HG02938 (cell line): ENCODE data around the gene DENND4A.
"Not testable (repeated sequence)": the region's sequence is repeated elsewhere in the genome, so short reads cannot be mapped to it uniquely, and the experiment has no call there.

Experiments used
- ATAC-seq: cut with Tn5 transposase; IDR thresholded peaks from one replicate; pipeline ENCODE4 v1.9.1; 2021; ENCODE audit warnings: mild to moderate bottlenecking, moderate library complexity; ENCODE audit not compliant: unreplicated experiment

The DENND4A gene

DNA sequence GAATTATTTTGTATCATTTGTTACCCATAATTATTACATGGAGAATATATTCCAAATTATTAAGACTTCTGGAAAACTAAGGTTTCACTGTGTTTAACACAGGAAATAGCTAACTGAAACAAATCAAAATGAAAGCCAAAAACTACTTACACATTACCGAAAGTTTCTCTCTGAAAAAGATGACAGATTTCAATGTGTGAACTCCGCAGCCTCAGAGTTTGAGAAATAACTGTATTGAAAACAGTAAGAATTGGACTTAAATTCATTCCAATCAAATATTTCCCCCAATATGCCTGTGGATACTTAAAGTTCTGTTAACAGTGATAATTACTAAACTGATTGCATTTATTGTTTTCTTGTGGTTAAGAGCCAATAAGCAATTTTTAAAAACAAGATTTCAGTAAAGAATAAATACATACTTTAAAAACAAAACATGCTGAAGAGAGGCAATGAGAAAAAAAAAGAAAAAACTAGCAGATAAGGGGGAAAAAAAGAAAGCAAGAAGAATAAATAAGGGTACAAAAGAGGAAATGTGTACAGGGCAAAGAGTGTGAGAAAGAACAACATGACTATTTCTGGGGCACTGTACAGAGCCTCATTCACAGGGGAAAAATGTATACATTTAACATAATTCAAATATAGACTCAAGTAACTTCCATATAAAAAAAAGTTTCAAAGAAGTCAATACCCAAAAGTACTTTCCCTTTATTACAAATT lies 30.7 kb downstream of the DENND4A start:
- ATAC-seq: no peak

DNA sequence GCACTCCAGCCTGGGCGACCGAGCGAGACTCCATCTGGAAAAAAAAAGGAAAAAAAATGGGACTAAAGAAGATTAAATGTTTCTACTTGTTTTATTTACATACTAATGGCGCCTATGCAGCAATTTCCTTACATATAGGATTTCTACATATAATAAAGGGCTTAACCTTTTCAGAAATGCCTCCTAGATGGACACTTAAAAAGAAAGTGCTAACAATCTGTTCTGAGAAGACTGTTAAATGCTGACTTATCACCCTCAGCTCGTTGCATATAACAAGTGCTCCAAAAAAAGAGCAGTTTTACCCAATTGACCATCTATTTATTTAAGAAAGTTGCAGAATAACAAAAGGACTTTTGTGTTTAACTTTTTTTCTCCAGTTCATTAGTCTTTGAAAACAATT lies 32.7 kb downstream of the DENND4A start:
- ATAC-seq: no peak

DNA sequence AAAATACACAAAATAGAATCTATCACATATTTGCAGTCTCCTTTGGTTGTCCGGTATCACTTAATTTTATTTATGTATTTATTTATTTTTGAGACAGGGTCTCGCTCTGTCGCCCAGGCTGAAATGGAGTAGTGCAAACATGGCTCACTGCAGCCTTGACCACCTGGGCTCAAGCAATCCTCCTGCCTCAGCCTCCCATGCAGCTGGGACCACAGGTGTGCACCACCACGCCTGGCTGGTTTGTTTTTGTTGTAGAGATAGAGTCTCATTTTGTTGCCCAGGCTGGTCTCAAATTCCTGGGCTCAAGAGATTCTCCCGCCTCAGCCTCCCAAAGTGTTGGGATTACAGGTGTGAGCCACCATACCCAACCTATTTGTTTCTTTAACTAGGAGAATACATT lies 33.9 kb downstream of the DENND4A start:
- ATAC-seq: no peak

DNA sequence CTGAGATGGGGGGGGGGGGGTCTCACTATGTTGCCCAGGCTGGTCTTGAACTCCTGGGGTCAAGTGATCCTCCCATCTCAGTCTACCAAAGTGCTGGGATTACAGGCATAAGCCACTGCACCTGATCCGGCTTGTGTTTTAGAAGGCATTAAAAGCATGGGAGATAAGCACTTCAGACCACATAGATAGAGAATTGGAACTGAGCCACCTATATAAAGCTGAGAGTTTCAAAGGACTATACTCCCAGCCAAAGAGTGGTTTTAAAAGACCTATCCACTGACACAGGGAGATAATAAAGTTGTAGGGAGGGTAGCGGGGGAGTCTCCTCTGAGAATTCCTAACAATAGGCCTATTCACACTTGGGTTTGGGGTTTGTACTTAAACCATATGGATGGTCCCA lies 34.8 kb downstream of the DENND4A start:
- ATAC-seq: no peak

DNA sequence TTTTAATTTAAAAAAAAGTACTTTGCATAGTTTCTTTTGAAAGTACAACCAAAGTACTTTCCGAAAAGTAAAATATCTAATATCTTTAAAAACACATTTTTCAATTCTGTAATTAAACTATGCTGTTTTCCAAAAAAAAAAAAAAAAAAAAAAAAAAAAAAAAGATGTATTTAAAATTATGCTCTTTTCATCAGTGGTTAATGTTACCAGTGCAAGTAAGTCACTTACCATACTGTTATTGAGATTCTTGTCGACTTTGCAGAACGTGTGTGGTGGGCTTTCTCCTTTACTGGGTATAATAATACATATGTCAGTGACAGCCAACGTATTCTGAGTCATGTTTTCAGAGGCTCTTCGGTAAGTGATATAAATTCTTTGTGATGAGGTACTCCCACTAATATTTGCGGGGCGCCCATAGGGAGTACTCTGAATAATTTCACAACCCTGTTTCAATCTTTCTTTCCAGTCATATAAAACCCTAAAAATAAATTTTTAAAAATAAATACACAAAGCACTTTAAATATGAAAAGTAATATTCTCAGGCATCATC lies 39.9 kb downstream of the DENND4A start:
- ATAC-seq: no peak

DNA sequence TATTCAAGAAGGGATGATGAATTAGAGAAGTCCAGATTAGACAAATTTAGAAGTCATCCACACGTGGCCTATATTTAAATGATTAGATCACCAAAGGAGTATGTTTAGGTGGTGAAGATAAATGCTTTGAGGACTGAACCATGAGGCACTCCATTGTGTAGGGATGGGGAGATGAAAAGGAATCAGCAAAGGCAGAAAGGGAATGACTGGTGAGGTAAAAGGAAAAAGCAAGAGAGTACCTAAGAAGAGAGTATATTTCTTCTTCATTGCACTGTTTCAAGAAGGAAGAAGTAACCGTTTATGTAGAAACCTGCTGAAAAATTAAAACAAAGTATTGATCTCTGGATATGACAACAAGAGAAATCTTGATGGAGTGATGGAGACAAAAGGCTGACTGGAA lies 40.7 kb downstream of the DENND4A start:
- ATAC-seq: no peak

DNA sequence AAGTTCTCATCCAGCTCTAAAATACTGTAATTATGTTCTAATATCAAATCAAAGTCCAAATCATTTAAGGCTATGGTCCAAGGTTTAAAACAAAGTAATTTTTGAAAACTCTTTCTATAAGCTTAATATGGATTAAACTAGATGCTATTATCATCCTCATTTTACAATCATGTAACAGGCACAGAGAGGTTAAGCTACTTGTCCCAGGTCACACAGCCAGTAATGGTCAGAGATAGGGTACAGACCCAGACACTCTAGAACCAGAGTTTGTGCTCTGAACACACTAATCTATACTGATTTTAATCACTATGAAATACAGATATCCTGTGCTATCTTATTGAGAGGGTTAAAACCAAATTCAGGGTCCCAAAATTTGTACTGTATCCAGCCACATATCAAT lies 44.8 kb downstream of the DENND4A start:
- ATAC-seq: no peak

DNA sequence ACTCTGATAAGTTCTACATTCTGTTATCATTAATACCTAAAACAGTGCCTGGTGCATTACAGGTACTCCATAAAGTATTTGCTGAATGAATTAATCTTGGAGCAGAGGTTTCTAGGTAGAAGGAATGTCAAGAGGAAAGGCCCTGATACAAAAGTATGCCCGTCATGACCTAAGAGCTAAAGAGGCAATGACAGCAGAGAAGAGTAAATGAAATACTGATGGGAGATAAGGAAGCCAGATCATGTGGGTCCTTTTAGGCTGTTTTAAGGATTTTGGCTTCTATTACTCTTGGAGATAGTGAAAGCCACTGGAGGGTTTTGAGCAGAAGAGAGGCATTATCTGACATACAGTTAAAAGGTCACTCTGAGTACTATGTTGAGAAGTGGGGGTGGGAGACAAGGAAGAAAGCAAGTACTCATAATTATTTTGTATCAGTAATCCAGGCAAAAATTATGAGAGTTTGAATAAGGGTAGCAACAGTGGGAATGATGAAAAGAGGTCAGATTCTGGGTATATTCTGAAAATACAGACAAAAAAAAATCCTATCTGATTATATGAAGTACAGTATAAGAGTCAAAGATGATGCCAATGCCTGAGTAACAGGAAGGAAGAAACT lies 48.3 kb downstream of the DENND4A start:
- no peak for ATAC-seq

DNA sequence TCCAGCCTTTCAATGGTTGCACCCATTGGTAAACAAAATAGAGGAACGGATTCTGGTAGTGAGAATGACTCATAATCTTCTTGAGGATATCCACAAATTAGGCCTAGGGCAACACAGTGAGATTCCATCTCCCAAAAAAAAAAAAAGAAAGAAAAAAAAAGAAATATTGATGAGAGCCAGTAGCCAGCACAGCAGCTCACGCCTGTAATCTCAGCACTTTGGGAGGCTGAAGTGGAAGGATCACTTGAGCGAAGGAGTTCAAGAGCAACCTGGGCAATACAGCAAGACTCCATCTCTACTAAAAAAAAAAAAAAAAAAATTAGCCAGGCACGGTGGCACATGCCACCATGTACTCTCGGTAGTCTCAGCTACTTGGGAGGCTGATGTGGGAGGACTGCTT lies 51.9 kb downstream of the DENND4A start:
- ATAC-seq: no peak

DNA sequence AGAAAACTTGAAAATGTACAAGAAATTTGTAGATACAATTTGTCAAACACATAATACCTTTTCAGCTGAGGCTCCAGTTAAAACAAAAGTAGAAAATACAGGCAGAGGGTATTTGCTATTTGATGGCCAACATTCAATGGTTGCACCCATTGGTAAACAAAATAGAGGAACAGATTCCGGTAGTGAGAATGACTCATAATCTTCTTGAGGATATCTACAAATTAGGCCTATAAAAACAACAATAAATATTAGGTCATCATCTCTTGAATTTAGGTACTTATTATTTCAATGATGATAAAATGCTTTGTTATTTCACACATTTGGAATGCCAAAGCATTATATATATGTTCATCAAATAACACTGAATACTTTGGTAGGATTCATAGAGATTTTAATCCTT lies 53.4 kb downstream of the DENND4A start:
- no peak for ATAC-seq

DNA sequence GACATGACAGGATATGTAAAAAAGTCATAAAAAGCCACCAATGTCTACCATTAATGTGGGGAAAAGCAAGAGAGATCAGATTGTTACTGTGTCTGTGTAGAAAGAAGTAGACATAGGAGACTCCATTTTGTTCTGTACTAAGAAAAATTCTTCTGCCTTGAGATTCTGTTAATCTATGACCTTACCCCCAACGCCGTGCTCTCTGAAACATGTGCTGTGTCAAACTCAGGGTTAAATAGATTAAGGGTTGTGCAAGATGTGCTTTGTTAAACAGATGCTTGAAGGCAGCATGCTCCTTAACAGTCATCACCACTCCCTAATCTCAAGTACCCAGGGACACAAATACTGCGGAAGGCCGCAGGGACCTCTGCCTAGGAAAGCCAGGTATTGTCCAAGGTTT lies 58.5 kb downstream of the DENND4A start:
- not testable (repeated sequence) for ATAC-seq

DNA sequence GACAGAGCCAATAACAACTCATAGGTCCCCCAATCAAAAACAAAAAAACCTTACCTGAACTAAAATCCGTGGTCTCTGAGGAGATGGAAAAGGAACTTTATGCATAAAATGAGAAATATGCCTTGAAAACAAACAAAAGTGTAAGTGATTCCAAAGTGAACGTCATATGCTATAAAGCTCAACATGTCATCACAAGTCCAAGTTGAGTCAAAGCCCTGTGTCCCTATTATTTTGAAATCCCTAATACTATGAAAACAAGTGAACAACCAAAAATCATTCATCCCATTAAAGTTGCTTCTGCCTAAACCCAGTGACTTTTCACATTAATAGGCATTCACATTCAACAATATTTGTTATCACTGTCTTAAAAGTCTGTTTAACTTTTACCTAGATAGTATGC lies 59.4 kb downstream of the DENND4A start:
- ATAC-seq: no peak

DNA sequence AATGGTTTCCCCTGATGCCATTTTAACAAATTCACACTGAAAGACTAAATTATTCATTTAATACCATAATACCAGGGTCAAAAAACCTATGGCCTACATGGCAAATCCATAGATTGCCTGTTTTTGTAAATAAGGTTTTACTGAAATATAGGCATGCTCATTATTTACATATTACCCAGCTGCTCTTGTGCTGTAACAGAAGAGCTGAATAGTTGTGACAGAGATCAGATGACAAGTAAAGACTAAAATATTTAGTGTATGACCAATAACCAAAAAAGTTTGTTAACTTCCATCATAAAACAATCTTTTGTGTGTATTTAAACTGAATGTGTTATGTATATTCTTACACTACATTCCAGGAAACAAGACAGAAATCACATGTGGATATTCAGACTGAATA lies 60.2 kb downstream of the DENND4A start:
- no peak for ATAC-seq

DNA sequence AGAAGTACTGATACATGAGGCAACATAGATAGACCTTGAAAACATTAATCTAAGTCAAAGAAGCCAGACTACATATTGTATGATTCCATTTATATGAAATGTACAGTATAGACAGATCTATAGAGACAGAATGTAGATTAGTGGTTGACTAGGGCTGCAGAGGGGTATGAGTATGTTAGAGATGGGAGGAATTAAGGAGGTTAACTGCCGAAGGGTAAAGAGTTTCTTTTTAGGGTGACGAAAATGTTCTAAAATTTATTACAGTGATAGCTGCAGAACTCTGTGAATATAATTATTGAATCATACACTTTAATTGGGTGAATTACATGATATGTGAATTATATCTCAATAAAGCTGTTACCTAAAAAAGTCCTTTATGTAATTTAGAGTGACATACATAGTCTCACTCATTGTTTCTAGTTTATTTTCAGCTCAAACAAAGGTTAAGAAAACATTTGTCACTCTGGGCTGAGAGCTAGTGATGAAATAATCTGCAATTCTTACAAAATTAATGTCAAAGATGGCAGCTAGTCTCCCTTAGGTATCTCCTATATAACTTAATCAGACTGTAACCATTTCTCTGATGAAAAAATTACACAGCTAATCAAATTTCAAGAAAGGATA lies 61.4 kb downstream of the DENND4A start:
- no peak for ATAC-seq

DNA sequence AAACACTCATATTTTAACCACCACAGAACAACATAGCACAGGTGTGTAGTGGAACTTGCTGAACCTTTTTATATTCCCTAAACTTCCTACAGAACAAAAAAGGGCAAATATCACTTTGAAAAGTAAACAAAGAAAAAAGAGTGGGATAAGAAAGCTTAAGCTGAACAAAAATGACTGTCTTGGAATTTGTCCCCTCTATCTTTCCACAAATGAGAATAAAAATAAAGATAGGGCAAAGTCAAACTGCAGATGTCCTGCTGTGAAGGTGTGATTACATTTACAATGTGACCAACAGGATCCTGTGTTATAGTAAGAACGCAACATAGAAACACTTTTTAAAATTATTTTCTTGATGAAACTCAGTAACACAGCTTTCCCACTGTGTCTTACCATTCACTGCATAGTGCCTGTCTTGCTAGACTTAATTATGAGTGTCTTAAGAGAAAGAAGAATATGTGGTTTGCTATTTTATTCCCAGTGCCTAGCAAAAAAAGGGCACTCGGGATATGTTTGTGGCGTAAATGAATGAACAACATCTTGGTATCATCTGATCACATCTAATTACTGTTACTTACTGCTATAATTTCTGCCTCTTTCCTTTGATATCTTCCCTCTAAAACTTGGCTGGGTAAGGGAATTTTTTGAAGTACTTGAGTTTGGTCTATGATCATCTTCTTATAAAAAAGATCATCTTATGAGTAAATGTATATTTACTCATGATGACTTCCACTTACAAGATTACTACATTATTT lies 67.5 kb downstream of the DENND4A start:
- no peak for ATAC-seq

DNA sequence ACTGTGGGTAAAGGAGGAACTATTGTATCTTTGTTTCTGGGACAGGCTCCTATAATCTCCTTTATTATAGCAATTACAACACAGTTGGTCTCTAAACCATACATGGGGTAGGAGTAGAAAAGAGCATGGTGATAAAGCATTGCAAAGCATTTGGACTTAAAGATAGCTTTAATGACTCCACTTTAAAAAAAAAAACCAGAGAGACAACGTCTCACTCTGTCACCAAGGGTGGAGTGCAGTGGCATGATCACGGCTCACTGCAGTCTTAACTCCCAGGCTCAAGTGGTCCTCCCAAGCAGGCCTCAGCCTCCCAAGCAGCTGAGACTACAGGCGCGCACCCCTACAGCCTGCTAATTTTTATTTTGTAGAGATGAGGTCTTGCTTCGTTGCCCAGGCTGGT lies 68.2 kb downstream of the DENND4A start:
- no peak for ATAC-seq

DNA sequence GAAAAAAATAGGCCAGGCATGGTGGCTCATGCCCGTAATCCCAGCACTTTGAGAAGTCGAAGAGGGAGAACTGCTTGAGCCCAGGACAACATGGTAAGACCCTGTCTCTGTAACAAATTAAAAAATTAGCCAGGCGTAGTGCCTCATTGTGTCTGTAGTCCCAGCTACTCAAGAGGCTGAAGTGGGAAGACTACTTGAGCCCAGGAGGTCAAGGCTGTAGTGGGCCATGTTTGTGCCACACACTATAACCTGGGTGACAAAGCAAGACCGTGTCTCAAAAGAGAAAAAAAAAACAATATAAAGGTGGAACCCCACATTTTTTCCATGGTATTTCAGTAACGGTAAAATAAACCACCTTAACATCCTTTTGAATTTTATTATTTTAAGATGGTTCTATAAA lies 69.9 kb downstream of the DENND4A start:
- ATAC-seq: no peak

DNA sequence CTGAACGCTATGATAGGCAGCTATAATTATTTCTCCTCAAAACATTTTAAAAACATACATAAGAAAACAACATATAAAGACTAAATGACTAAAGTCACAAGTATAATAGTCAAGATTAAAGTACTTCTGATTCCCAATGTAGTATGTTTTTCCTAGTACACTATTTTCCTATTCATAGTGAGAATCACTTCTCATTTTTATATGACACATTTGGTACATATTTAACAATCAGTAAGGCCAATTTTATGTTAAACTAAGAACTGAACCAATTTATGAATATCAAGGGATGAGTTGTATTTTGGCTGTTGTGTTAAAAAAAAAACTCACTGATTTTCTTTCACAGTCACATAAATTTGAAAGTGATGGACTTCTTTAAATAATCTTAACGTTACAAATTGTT lies 79.7 kb downstream of the DENND4A start:
- no peak for ATAC-seq

DNA sequence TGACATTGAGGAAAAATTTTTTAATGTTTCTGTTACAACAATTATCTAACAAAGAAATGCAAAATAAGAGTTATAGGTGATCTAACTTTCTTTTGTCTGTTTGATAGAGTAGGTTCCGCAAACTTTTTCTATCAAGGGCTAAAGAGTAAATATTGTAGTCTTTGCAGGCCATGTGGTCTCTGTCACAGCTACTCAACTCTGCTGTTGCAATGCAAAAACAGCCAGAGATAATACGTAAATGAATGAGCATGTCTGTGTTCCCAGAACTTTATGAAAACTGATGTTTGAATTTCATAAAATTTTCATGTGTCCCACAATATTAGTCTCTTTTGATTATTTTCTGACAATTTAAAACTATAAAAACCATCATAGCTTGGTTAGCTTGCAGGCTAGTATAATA lies 97.0 kb downstream of the DENND4A start:
- no peak for ATAC-seq

DNA sequence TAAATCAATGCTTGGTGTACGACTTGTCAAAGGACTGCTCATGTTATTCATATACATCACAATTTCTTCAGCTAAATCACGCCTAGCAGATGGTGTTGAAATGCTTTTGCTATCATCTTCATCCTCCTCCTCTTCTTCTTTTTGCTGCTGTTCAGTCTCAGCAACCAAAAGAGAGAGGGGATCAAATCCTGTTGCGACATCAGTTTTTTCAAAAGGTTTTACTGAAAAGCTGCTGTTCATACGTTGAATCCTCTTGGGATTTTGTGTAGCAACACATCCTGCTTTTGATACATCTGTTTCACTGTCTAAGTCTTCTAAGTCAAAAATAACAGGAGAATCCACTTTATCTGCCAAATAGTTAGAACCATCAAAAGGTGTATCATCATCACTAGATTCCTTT lies 101.3 kb downstream of the DENND4A start:
- ATAC-seq: no peak

DNA sequence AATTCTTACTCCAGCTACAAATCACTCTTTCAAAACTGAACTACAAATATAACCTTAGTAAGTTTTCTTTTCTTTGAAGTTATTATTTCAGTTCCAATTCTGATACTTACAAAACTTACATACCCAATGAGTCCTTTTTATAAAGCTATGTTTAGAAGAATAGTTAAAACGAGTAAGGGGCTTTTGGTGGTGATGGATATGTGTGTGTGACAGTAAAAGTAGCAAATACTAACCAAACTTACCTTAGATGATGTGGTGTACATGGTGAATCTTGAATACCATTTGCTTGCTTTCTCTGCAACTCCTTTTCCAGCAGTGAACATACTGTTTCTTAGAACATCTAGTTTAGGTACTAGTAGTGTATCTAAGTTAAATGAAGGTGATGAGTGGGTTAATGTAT lies 101.9 kb downstream of the DENND4A start:
- no peak for ATAC-seq

DNA sequence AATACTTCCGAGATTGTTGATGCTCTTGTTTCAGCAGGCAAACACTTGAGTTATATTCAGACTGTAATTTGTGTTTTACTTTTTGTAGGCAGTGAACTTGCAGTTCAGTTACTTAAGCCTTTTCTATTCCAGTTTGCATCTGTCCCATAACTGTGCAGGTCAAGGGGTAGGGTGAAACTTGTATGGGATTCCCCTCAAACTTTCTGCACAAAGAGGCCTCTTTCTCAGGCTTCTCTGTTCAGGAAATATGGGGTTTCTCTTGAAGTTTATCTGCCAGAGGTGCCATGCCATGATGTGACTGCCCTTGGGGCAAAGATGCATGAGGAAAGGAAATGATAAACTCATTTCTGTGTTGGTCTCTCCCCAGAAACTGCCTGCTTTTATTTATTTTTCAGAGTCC lies 103.6 kb downstream of the DENND4A start:
- no peak for ATAC-seq
